Left renal cortex interstitium (tissue), 4 donors: Measurements from ENCODE around the gene ITGB2. TPM values are rescaled to one million over a fixed set of nuclear protein-coding genes. Genes with fewer than 3 reads are reported as not detected.
"Not testable (repeated sequence)": the region's sequence is repeated elsewhere in the genome, so short reads cannot be mapped to it uniquely, and the experiment has no call there.

Source experiments
- DNase-seq, 4 donors: peaks; one replicate each; pipeline ENCODE4 v3.0.0-alpha.2; 2013; ENCODE audit warnings: low read depth in 4 of 4, low spot score in 2 of 4, missing footprints in 1 of 4
- polyA plus RNA-seq, 4 donors: library from polyadenylated mRNA; unstranded; fragments of 120-200 nt; gene quantifications; one replicate each; pipeline ENCODE4 v1.2.1, GENCODE V29; 2013; ENCODE audit not compliant: insufficient read length in 4 of 4

Gene ITGB2
- polyA plus RNA-seq, 4 donors: 9.2 to 21.6 (median 12.1) TPM

DNA sequence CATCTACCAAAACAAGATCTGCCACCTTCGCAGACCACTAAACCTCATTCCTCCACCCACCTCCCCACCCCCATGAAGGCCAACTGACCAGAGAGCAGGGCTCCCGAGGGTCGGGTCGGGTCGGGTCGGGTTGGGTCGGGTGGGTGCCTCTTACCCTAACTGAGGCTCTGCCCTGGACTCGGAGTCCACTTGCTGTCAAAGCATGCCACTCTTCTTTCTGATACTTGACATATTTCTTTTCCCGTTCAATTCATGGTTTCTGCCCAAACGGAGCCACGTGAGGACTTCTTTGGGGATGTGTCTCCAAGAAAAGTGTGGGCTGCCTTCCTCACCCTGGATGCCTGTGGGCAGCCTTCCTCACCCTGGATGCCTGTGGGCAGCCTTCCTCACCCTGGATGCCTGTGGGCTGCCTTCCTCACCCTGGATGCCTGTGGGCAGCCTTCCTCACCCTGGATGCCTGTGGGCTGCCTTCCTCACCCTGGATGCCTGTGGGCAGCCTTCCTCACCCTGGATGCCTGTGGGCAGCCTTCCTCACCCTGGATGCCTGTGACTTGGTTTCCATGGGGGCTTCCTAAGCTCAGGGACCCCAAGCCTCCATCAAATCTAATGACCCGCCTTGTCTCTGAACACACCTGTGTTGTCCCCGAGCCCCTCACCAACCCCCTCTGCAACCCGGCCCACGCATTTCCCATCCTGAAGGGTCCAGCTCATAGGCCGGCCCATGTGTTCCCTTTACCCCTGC is 8.0 kb upstream of the ITGB2 start:
- DNase-seq: not testable (repeated sequence)

DNA sequence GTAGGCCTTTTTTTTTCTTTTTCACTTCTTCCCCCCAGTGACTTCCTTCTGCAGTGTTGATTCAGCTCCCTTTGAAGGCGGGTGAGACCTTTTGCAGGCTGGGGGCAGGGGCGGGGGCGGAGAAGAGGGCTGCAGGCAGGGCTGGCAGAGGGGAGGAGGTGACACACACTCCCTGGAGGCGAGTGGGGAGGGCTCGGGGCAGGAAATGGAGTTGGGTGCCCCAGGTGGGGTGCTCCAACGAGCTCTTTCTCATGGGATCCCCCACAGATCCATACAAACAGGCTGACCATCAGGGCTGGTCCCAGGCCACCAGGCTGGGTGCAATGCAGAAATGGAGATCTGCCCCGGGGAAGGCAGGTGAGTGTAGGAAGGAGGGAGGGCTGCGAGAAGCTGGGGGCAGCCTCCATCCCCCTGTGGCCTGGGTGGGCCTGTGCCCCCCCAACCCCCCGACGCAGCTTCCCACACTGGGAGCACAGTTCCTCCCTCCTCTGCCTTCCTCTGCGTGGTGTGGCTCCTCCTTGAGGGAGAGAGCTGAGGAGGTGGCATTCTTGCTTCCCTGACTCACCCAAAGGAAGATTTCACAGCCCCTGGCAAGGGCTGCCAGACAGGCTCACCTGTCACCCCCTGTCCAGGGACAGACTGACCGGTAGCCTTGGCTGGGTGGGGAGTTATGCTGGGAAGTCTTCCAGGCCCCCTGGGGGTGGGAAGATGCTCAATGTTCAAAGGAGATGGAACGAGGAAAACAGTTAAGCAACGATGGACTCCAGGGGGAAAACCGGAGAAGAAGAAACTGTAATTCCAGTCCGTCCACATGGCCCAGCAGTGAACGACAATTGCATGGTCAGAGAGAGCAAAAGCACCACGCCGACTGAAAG is 7.1 kb upstream of the ITGB2 start:
- no peak for DNase-seq

DNA sequence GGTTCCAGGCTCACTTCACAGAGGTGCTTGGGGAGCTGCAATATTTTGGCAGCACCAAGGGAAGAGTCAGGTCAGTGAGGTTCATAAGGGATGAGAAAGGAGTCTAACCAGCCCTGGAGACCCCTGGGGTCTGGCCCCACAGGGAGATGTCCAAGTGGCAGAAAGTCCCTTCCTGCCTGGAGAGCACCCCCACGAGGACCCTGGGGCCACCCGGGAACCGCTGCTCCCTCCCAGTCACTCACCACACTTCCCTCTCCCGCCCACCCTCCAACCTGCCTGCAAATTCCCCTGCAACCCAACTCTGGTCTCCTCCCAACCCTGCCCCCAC is 6.5 kb upstream of the ITGB2 start:
- DNase-seq: no peak

DNA sequence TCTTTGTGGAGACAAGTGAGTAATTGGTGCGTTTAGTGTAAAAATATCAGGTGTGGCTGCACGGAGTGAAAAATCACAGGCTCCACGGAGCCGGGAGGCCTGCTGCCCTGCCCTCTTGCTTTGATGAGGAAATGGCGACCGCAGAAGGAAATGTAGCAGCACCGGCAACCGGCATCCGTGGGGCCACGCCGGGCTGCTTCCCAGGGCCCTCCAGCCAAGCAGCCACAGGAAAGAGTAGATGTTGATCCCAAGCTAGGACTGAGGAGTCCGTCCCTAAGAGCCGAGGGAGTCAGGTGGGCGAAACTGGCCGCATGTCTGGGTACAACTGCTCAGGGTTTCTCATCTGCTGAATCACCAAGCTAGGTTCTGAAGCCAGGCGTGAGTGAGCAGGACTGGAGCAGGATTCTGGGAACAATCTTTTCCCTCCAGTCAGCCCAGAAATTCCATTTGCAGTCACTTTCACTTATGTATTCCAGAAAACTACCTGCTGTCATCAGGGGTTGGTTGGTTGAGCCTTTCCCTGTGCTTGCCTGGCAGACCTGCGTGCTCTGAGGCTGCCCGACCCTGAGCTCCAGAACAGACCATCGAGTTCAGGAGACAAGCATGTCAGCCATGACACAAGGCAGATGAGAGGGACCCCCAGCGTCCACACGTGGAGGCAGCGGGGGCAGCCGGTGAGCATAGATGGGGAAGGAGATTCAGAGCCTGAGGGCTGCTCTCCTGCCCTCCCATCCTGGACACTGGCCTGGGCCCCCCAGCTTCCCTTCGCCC is 5.8 kb upstream of the ITGB2 start:
- DNase-seq: no peak

DNA sequence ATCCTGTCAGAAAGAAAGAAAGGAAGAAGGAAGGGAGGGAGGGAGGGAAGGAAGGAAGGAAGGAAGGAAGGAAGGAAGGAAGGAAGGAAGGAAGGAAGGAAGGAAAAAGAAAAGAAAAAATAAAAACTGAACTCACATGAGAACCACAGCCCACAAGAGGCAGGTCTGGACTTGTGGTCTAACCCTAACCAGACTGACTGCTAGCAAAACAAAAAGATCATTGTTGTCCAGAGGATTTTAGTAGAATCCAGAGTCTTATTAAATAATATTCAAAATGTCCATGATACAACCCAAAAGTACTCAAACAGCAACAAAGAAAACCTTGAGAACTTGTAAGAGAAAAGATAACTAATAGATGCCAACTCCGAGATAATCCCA is 4.7 kb upstream of the ITGB2 start:
- no peak for DNase-seq

DNA sequence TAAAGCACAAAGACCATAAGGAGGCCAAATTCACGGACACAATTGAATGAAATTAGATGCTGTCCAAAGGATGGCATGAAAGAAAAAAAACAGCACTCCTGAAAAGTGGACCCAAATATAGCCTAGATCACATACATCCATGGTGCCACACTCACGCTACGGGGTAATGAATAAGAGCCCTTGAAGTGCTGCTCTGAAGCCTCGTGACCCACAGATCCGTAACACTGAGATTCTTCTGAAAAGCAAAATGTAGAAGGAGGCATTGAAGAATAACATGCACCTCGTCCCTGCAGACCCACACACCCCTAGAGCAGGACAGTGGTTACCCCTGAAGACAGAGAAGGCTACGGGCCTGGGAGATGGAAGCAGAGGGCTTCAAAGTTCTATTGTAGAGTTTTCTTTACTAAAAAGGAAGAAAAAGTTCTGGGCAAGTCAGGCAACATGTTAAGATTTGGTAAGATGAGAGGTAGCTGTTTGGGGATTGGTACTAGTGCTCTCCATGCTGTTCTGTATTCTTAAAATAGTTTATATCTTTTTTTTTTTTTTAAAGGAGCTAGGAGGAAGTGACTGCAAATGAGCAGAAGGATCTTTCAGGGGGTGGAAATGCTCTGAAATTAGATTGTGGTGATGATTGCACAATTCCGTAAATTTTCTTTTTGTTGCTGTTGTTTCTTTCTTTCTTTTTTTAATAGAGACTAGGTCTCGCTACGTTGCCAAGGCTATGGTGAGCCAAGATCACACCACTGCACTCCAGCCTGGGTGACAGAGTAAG is 4.1 kb upstream of the ITGB2 start:
- no peak for DNase-seq

DNA sequence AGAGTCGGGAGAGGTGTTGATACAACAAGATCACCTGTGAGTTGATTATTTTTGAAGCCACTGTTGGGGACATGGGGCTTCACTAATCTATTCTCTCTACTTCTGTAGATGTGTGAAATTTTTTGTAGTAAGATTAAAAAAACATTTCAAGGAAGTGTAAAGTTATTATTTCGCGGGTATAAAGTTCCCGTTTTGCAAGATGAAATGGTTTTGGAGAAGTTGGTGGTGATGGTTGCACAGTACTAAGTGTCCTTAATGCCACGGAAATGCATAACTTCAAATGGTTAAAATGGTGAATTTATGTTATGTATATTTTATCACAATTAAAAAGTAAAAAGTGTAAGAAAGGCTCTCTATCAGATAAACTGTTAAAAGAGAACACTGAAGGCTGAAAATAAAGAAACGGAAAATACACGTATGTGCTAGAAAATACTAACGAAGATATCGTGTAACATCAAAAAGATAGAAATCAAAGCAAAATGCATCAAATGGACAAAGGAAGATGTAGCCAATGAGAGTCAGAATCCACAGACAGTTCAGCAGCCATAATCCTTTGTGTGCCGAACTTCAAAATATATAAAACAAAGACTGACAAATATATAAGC is 2.9 kb upstream of the ITGB2 start:
- DNase-seq: no peak

DNA sequence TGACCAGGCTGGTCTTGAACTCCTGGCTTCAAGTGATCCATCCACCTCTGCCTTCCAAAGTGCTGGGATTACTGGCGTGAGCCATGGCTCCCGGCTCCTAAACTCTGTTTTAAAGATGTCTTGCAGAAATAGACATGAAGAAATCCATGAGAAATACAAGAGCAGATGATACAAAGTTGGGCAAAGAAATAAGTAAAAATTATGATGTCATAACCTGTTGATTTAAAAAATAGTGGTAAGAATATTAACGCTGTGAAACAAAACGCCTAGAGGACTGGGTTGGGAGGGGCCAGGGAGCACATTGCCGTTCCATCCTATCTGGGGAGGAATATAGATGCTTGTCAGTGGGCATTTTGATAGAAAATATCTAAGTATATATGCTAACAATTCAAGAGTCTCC is 1.2 kb upstream of the ITGB2 start:
- DNase-seq: no peak

DNA sequence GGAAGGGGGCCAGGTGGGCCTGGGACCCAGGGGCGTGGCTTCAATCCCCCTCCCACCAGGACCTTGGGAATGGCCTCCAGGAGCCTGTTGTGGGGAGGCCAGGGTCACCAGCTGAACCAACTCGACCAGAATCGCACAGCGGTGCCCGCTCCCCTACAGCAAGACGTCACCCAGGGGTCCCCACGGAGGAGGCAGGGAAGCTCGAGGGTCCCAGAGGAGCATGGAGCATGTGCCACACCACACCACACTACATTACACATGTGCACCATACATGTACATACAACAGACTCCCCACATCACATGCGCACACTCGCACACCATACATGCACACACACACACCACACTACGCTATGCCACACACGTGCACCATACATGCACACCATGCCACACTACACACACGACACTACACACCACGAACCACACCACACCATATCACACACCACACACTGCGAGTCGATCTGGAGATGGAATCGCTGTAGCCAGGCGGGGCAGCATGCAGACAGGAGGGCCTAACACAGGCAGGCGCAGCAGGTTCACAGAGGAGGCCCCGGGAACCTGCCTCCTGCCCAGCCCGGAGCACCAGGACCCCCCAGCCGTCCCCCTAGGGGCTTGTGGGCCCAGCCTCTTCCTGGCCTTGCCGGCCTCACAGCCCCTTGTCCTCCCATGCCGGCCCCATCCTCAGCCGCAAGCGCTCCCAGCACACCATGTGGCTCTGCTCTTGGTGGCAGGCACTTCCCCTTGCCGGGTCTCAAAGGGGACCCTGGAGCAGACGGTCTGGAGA is 596 bp downstream of the ITGB2 start:
- DNase-seq: no peak

DNA sequence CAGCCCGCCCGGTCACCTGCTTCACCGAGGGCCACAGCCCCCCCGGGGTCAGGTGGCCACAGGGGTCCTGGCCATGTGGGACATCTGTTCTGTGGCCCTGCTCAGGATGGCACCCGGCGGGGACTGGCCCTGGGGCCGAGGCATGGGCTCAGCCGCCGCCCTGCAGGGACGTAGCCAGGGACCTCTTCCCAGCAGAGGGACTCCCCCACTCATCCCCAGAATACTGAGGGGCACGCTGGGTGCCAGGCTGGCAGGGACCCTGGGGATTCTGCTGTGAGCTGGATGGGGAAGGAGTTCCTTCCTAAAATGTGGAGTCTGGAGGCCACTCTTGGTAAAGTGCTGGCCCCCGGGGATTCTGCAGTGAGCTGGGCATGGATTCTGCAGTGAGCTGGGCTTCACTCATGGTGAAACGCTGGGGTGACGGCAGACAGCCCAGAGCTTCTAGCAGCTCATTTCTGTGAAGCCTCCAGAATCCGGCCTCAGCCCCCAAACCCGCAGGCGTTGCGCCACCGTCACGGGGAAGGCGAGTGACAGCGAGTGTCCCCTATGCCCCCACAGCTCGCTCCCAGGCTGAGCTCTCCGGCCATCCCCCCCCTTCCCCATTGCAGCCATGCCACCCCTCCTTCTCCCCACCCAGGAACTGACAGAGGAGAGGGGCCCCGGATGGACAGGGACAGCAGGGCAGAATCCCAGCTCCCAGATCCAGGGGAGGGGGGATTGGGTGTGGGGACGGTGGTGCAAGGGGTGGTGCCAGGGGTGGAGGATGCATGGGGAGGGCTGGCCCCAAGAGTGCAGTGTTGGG is 1.4 kb downstream of the ITGB2 start:
- no peak for DNase-seq

DNA sequence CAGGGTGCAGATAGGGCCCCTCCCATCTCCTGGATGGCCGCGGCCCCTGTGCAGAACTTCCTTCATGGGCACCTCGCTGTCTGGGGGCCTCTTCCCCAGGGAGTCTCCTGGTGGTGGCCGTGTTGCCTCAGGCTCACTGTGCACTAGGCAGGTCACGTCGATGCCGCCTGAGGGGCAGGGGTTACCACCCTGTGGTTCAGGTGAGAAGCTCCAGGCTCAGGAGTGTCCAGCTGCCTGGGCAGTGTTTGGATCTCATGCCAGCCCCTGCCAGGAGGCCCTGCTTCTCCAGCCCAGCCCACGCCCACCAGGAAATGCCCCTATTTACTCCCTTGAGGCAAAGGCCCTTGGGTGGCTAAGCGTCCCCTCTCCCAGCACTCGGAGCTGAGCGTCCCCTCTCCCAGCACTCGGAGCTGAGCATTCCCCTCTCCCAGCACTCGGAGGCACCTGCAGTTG is 2.1 kb downstream of the ITGB2 start:
- DNase-seq: no peak

DNA sequence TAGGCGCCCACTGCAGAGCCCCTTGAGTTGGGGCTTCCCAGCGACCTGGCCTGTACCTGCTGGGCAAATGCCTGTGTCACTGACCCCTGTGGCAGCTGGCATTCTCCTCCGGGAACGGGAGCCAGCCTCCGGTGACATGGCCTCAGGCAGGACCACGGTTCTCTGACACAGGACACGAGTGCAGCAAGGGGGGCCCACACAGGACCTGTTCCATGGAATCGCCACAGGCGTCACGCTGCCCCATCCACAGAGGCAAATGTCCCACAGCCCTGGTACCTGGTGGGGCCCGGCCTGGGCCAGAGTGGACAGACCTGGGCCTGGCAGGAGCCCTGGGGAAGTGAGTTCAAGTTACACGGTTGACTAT is 2.6 kb downstream of the ITGB2 start:
- DNase-seq: no peak

DNA sequence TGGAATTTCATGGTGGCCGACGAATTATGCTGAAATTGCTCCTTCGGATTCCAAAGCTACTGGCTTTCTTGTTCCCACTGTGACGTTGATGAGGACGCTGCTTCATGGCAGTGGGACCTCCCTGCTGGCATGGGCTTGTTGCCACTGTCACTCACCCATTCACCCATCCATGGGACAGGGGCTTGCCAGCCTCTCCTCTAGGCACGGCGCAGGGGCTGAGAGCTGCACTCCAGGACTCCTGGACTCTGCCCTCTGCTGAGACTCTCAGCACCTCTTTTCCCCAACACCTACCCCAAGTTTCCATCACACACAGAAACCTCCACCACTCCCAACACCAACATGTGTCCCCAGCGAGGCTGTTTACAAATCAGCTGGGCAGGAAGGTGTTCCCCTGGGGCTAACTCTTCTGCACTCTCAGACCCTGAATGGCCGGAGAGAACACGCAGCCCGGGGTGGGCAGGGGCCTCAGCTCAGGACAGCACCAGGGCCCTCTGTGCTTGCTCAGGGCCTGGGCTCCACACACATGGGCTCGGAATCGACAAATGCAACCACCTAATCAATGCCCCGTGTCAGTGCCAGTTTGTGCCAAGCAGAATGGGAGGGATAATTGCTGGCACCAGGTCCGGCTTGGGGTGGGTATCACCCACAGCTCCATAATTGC is 3.1 kb downstream of the ITGB2 start:
- no peak for DNase-seq

DNA sequence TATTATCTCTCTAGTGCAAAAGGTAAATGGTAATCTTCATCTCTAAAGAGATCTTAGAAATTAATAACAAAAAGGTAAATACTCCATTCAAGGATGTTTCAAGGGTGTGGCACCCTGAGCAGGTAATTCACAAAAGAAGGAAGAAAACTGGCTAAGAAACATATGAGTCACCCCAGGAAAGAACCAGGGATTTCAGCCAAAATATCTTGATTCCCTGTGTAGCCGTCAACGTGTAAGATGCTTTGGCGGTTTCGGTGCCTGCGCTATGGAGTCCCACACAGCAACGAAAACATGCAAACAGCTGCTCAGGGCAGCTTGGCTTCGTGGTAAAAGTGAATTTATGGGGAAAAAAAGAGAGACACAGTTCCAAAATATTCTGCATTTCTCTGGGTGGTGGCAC is 3.7 kb downstream of the ITGB2 start:
- DNase-seq: no peak

DNA sequence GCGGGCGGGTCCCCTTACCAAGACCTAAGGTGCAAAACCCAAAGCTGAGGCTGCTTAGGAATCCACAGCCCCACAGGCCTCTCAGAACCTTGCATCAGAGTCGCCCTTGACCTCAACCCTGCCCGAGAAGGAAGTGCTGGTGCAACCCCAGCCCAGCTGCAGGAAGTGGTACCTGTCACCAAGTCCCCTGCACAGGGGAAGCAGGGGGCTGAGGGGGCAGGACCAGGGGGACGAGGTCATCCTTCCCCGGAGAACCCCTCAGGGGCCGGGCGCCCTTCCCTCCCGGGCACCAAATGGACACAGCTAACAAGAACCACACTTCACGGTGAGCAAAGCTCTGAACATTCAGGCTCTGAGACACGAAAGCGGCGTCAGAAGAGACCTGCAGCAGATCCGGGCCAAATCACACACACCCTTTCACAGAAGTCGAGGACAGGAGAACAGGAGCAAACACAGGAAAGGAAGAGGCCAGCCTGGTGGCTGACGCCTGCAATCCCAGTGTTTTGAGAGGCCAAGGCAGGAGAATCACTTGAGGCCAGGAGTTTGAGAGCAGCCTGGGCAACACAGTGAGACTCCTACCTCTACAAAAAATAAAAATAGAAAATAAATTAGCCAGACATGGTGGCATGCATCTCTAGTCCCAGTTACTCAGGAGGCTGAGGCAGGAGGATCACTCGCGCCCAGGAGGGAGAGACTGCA is 6.4 kb downstream of the ITGB2 start:
- DNase-seq: no peak

DNA sequence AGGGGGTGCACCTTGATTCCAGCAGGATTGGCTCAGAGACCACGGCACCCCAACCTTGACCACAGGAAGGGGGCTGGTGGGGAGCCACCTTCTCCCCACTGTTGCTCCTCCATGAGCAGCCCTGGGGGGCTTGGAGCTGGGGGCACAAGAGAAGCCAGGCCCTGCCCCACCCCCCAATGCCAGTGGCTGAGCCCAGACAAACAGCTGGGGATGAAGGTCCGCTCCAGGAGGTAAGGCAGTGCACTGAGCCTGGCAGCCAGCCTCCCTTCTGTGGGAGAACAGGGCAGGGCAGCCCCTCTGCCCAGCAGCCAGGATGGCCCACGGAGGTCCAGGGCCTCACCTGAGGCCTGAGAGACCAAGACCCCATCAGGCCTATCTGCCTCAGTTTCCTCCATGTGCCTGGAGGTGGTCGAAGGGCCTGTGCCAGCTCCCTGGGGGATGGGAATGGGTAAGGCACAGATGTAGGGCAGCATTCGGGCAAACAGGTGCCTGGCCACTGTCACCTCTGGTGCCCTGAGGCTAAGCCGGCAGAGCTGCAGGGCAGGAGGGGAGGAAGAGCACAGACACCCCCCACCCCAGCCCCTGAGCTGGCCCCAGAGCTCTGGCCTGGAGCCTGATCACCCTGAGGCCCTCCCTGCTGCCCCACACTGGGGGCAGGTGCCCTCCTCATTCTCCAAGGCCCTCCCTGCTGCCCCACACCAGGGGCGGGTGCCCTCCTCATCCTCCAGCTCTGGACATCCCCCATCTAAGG is 7.1 kb downstream of the ITGB2 start:
- no peak for DNase-seq
